Retinal pigment epithelial cell (primary cell): ENCODE measurements around the gene CASP8AP2.

Experiments used
- DNase-seq: peaks from one replicate; pipeline ENCODE4 v3.0.0-alpha.2; 2010; ENCODE audit warnings: low read depth
- H3K4me3 ChIP-seq: 2 replicates; pipeline ENCODE4 v1.5.1; 2011; ENCODE audit warnings: mild to moderate bottlenecking, low read length, control low read depth, moderate library complexity
- TF ChIP-seq, protein P1 (sequence below): conservative IDR thresholded peaks from 2 replicates; pipeline ENCODE4 v1.5.1; 2011; ENCODE audit warnings: low read depth, low read length, control low read depth, inconsistent platforms

CASP8AP2 gene

DNA sequence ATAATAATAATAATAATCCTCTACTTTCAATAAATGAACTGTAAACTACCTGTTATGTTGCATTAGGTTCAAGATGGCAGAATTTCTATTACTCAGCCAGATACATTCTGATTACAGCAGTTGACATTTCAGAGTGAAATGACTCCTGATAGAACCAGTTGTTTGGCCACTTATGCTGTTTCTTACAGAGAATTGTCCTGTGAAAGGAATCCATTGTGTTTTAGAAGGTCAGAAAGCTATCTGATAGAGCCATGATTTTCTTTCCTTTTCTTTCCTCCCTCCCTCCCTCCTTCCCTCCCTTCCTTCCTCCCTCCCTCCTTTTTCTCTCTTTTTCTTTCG, 81.2 kb downstream of the CASP8AP2 start:
- TF ChIP-seq, protein P1, sequence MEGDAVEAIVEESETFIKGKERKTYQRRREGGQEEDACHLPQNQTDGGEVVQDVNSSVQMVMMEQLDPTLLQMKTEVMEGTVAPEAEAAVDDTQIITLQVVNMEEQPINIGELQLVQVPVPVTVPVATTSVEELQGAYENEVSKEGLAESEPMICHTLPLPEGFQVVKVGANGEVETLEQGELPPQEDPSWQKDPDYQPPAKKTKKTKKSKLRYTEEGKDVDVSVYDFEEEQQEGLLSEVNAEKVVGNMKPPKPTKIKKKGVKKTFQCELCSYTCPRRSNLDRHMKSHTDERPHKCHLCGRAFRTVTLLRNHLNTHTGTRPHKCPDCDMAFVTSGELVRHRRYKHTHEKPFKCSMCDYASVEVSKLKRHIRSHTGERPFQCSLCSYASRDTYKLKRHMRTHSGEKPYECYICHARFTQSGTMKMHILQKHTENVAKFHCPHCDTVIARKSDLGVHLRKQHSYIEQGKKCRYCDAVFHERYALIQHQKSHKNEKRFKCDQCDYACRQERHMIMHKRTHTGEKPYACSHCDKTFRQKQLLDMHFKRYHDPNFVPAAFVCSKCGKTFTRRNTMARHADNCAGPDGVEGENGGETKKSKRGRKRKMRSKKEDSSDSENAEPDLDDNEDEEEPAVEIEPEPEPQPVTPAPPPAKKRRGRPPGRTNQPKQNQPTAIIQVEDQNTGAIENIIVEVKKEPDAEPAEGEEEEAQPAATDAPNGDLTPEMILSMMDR: no peak
- DNase-seq: no peak
- H3K4me3 ChIP-seq: no peak overlapping the region

DNA sequence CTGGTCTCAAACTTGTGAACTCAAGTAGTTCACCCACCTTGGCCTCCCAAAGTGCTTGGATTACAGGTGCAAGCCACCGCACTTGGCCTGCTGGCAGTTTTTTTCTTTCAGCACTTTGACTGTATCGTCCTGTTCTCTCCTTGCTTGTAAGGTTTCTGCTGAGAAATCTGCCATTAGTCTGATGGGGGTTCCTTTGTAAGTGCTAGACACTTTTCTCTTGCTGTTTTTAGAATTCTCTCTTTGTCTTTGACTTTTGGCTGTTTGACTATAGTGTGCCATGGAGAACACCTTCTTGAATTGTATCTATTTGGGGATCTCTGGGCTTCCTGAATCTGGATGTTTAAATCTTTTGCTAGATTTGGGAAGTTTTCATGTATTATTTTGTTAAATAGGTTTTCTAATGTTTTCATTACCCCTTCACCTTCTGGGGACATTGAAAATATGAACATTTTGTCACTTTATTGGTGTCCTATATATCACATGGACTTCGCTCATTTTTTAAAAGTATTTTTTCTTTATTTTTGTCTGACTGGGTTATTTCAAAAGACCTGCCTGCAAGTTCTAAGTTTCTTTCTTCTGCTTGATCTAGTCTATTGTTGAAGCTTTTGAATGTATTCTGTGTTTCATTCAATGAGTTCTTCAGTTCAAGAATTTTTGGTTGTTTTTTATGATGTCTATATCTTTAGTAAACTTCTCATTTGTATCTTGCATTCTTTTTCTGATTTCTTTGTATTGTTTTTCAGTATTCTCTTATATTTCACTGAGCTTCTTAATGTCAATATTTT, 86.6 kb downstream of the CASP8AP2 start:
- TF ChIP-seq, protein P1: no peak

DNA sequence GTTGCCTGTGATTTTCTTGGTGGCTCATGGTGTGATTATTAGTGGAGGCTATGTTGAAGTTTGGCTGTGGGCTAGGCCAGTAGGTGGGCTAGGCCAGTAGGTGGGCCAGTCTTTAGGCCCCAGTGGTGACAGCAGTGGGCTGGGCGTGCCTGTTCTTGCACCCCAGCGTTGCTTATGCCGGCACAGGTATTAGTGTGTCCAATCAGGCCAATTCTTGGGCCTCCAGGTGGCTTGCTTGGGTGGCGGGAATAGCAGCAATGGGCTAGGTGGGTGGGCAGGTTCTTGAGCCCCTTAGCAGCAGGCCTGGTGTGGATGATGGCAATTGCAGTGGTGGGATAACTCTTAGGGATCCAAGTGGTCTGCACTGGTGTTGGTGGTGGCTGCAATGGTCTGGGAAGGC, 87.5 kb downstream of the CASP8AP2 start:
- no peak overlapping the region for H3K4me3 ChIP-seq
- TF ChIP-seq, protein P1: no peak
- DNase-seq: no peak

More for the DNA sequence above, 86.6 kb downstream of the CASP8AP2 start:
- no peak overlapping the region for H3K4me3 ChIP-seq
- no peak for DNase-seq

DNA sequence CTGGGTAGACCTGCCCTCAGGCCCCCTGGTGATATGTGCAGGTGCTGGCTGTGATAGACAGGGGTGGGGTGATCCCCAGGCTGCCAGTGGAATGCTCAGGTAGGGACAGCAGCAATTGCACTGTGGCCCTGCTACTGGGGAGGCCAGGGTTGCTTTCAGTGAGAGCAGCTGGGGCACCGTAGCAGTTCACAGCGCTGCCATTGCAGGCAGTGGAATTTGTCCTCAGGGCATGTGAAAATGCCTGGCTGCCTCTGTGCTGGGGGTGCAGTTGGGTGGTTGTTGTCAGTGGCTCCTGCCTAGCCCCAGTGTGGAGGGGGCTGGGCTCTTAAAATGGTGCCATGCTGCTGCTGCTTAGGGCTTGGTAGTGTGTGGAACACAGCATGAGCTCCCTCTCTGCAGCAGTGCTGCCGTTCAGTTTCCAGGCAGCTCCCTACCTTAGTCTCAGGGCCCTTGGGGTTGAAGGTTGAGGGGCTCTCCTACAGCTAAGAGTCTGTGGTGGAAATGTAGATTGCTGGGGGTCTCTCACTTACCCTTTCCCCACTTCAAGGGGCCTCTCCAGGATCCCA, 88.2 kb downstream of the CASP8AP2 start:
- H3K4me3 ChIP-seq: no peak overlapping the region
- TF ChIP-seq, protein P1: no peak
- no peak for DNase-seq
